Astrocyte (in vitro differentiated cells and primary cell): ENCODE data around the gene CDK17. TPM values are rescaled to one million over a fixed set of nuclear protein-coding genes. Genes with fewer than 3 reads are reported as not detected.
A peak's percentile ranks its signal among the peaks of the same experiment; 100 is the strongest.

Source experiments
- DNase-seq: peaks from one replicate; pipeline ENCODE4 v3.0.0-alpha.2; 2010; ENCODE audit warnings: low read depth
- FAIRE-seq: peaks from 2 replicates; lab custom pipeline; 2011; peaks lifted over from hg19 to GRCh38; lab: Jason Lieb, UNC
- H2AFZ ChIP-seq: 2 replicates; pipeline ENCODE4 v1.6.0; 2012; ENCODE audit warnings: low read depth, low read length, inconsistent platforms
- H3K27ac ChIP-seq: 2 replicates; pipeline ENCODE4 v1.5.1; 2011; ENCODE audit warnings: low read depth, low read length, inconsistent platforms
- H3K27me3 ChIP-seq: 2 replicates; pipeline ENCODE4 v1.6.0; 2011; ENCODE audit warnings: low read length, inconsistent platforms; ENCODE audit not compliant: insufficient read depth
- H3K36me3 ChIP-seq: 2 replicates; pipeline ENCODE4 v1.5.1; 2011; ENCODE audit warnings: low read length, inconsistent platforms; ENCODE audit not compliant: insufficient read depth
- H3K4me1 ChIP-seq: 2 replicates; pipeline ENCODE4 v1.5.1; 2011; ENCODE audit warnings: low read length, inconsistent platforms; ENCODE audit not compliant: insufficient read depth
- H3K4me2 ChIP-seq: 2 replicates; pipeline ENCODE4 v1.6.0; 2012; ENCODE audit warnings: low read length, inconsistent platforms
- H3K4me3 ChIP-seq: 2 replicates; pipeline ENCODE4 v1.5.1; 2011; ENCODE audit warnings: low read depth, mild to moderate bottlenecking, low read length, inconsistent platforms; ENCODE audit not compliant: insufficient read depth
- H3K79me2 ChIP-seq: 2 replicates; pipeline ENCODE4 v1.6.0; 2012; ENCODE audit warnings: mild to moderate bottlenecking, low read length, inconsistent platforms; ENCODE audit not compliant: insufficient read depth
- H3K9ac ChIP-seq: 2 replicates; pipeline ENCODE4 v1.6.0; 2012; ENCODE audit warnings: mild to moderate bottlenecking, low read length, inconsistent platforms
- H3K9me3 ChIP-seq: 2 replicates; pipeline ENCODE4 v1.5.1; 2012; ENCODE audit warnings: low read depth, mild to moderate bottlenecking, low read length, inconsistent platforms; ENCODE audit not compliant: insufficient read depth
- H4K20me1 ChIP-seq: 2 replicates; pipeline ENCODE4 v1.6.0; 2012; ENCODE audit warnings: low read length, inconsistent platforms; ENCODE audit not compliant: insufficient read depth
- H3K27ac Mint-ChIP-seq: one replicate; pipeline ENCODE4 v1.8.0; 2021; ENCODE audit warnings: mild to moderate bottlenecking, mixed read lengths; ENCODE audit not compliant: unreplicated experiment
- H3K27me3 Mint-ChIP-seq: one replicate; pipeline ENCODE4 v1.8.0; 2021; ENCODE audit warnings: low read depth, mixed read lengths; ENCODE audit not compliant: unreplicated experiment
- H3K36me3 Mint-ChIP-seq: one replicate; pipeline ENCODE4 v1.8.0; 2021; ENCODE audit warnings: low read depth, mixed read lengths; ENCODE audit not compliant: unreplicated experiment
- H3K4me1 Mint-ChIP-seq: one replicate; pipeline ENCODE4 v1.8.0; 2021; ENCODE audit warnings: low read depth, mixed read lengths; ENCODE audit not compliant: unreplicated experiment
- H3K4me3 Mint-ChIP-seq: one replicate; pipeline ENCODE4 v1.8.0; 2021; ENCODE audit warnings: mild to moderate bottlenecking, moderate library complexity, mixed read lengths; ENCODE audit not compliant: unreplicated experiment
- H3K9me3 Mint-ChIP-seq: one replicate; pipeline ENCODE4 v1.8.0; 2021; ENCODE audit warnings: mild to moderate bottlenecking, mixed read lengths; ENCODE audit not compliant: unreplicated experiment
- CTCF ChIP-seq: IDR thresholded peaks from 2 replicates; pipeline ENCODE4 v1.5.1; 2011; ENCODE audit warnings: low read depth, mild to moderate bottlenecking, inconsistent platforms, low read length, moderate library complexity; ENCODE audit not compliant: insufficient read depth
- EZH2 ChIP-seq: IDR thresholded peaks from 2 replicates; pipeline ENCODE4 v1.6.1; 2012; ENCODE audit warnings: mild to moderate bottlenecking, low read length, inconsistent platforms; ENCODE audit not compliant: insufficient read depth
- total RNA-seq: library from RNA; stranded (reverse); gene quantifications from 2 replicates; pipeline ENCODE4 v1.2.1, GENCODE V29; 2021

CDK17 gene
- total RNA-seq, 1 donor from 2014 or later, result 64.2 TPM

- H3K27me3 ChIP-seq, result no peaks in the 10 kb centered on the region
- H3K4me1 Mint-ChIP-seq, result peaks cover 20% of the 10 kb centered on the region
- peaks cover 16% of the 10 kb centered on the region for H3K4me1 ChIP-seq
- H3K27ac ChIP-seq, result peak overlapping the region; percentile 96
- H3K9ac ChIP-seq, result peak overlapping the region; percentile 82
- H3K4me3 ChIP-seq, result peak overlapping the region; percentile 27
- no peak overlapping the region for H3K4me3 Mint-ChIP-seq
- H4K20me1 ChIP-seq, result no peaks in the 10 kb centered on the region
- H3K27ac Mint-ChIP-seq, result peak overlapping the region; percentile 77
- no peaks in the 10 kb centered on the region for H3K79me2 ChIP-seq
- H3K27me3 Mint-ChIP-seq, result no peaks in the 10 kb centered on the region
- peak overlapping the region; percentile 9 for H2AFZ ChIP-seq
- H3K36me3 ChIP-seq, result no peaks in the 10 kb centered on the region
- TF ChIP-seq CTCF (no peak), EZH2 (no peak)
- H3K4me2 ChIP-seq, result peak overlapping the region; percentile 79
- peak; percentile 97 for FAIRE-seq
- DNase-seq, result peak; percentile 98
- peaks cover 7% of the 10 kb centered on the region for H3K9me3 Mint-ChIP-seq
- H3K36me3 Mint-ChIP-seq, result no peaks in the 10 kb centered on the region
- H3K9me3 ChIP-seq, result no peaks in the 10 kb centered on the region
Measured at GRCh38 chr12:96445691-96446583, 45.7 kb upstream of the CDK17 start.

GRCh38 chr12:96444399-96444798, 44.2 kb upstream of the CDK17 start:
- Histone ChIP-seq H3K27ac (no peak overlapping the region), H3K4me2 (no peak overlapping the region), H3K4me3 (no peak overlapping the region), H2AFZ (no peak overlapping the region), H3K36me3 (no peaks in the 10 kb centered on the region), H3K9me3 (no peaks in the 10 kb centered on the region), H3K4me1 (peaks cover 16% of the 10 kb centered on the region), H4K20me1 (no peaks in the 10 kb centered on the region), H3K79me2 (no peaks in the 10 kb centered on the region), H3K9ac (no peak overlapping the region), H3K27me3 (no peaks in the 10 kb centered on the region)
- Mint-ChIP-seq H3K36me3 (no peaks in the 10 kb centered on the region), H3K9me3 (peaks cover 4% of the 10 kb centered on the region), H3K4me1 (peaks cover 20% of the 10 kb centered on the region), H3K27ac (peak overlapping the region; percentile 18), H3K4me3 (no peak overlapping the region), H3K27me3 (no peaks in the 10 kb centered on the region)
- FAIRE-seq (no peak), DNase-seq (no peak)
- TF ChIP-seq EZH2, result no peak
- TF ChIP-seq CTCF, result no peak

- H2AFZ ChIP-seq, result no peak overlapping the region
- DNase-seq (no peak), FAIRE-seq (no peak)
- H3K4me1 ChIP-seq, result peaks cover 18% of the 10 kb centered on the region
- no peaks in the 10 kb centered on the region for H4K20me1 ChIP-seq
- Mint-ChIP-seq H3K4me1 (peaks cover 21% of the 10 kb centered on the region), H3K27me3 (no peaks in the 10 kb centered on the region), H3K9me3 (peaks cover 4% of the 10 kb centered on the region), H3K27ac (no peak overlapping the region), H3K4me3 (no peak overlapping the region), H3K36me3 (no peaks in the 10 kb centered on the region)
- no peak overlapping the region for H3K4me3 ChIP-seq
- H3K36me3 ChIP-seq, result no peaks in the 10 kb centered on the region
- no peak overlapping the region for H3K9ac ChIP-seq
- H3K9me3 ChIP-seq, result no peaks in the 10 kb centered on the region
- no peak for TF ChIP-seq CTCF
- TF ChIP-seq EZH2, result no peak
- H3K27ac ChIP-seq, result no peak overlapping the region
- no peak overlapping the region for H3K4me2 ChIP-seq
- H3K79me2 ChIP-seq, result no peaks in the 10 kb centered on the region
- no peaks in the 10 kb centered on the region for H3K27me3 ChIP-seq
Measured at GRCh38 chr12:96442906-96443305, 42.7 kb upstream of the CDK17 start.
